ENCODE data around the gene THAP7.

Gene THAP7

DNA sequence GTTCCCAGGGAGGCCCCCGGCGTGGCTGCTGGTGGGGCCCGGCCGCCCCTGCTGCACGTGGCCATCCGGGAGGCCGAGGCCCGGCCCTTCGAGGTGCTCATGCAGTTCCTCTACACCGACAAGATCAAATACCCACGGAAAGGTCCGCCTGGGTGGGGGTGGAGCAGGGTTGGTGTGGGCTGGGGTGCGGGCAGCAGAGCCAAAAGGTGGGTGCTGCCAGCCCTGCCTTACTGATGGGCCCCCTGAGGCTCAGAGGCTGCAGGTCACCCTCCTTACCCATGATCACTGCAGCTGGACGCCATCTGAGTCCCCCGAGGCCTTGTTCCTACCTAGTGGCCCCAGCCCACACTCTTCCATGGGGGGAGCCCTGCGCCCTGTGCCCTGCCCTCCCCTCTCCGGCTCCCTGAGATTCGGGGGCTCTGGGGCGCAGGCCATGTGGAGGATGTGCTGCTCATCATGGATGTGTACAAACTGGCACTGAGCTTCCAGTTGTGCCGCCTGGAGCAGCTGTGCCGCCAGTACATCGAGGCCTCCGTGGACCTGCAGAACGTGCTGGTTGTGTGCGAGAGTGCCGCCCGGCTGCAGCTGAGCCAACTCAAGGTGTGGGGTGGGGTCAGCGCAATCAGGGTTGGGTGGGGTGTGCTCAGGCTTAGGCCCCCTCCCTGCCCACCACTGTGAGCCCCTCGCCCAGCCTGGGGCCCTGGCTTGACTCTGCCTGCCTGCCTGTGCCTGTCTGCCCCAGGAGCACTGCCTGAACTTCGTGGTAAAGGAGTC is 7.6 kb downstream of the THAP7 start:
- DNase-seq: no peak

DNA sequence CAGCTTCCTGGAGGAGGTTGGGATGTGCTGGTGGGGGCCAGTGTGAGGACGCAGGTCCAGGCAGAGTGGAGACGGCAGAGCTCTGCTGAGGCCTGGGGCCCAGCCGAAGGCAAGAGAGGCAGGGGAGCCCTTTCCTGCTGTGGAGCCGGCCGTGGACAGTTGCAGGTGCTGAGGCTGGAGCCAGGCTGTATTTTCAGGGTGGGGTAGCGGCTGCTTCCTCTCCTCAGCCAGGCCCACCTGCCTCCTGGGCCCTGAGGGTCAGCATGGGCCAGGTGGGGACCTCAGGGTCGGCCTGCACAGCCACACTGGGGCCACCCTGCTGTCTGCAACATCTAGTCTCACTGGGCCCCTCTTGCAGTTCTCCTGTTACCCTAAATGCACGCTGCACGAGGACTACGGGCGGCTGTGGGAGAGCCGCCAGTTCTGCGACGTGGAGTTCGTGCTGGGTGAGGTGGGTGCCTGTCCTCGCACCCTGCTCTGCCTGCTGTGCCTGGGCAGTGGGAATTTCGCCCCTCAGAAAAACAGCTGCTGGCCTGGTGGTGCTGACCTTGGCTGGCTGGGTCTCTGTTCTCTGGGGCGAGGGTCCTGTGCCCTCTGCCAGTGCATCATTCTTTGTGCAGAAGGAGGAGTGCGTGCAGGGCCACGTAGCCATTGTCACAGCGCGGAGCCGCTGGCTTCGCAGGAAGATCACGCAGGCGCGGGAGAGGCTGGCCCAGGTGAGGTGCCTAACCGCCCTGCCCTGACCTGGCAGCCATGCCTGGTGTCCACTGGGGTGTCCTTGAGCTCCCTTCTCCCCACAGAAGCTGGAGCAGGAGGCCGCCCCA is 8.4 kb downstream of the THAP7 start:
- DNase-seq: no peak

DNA sequence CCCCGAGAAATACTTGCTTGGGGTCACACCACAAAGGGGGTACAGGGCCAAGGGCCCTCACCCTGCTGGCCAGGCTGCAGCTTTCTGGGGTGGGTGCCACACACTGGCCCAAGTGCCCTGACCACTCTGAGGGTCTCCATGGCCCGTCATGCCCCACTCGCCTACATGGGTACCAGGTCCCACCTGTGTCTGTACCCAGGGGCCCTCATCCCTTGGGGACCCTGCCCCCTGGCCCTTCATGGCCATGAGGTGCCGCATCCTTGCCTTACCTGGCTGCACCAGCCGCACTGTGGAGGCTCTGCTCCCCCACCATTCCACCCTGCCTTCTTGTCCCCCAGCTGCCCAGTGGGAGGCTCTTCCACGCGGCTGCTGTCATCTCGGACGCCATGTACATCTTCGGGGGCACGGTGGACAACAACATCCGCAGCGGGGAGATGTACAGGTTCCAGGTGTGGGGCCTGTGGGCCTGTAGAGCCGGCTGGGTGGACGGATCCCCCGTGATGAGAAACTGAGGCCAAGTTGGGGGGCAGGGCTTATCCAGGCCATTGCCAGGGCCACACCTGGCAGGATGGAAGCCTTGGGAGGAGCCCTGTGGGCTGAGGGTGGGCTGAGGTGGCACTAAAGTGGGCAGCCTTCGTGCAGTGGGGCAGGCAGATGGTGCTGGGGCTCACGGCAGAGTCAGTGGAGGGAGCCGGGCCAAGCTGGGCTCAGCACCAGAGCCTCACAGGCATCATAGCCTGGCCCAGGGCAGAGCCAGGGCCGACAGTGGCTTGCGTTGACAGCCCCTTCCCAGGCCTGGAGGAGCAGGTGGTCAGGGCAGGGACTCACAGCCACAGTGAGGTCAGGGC is 9.2 kb downstream of the THAP7 start:
- no peak for DNase-seq

DNA sequence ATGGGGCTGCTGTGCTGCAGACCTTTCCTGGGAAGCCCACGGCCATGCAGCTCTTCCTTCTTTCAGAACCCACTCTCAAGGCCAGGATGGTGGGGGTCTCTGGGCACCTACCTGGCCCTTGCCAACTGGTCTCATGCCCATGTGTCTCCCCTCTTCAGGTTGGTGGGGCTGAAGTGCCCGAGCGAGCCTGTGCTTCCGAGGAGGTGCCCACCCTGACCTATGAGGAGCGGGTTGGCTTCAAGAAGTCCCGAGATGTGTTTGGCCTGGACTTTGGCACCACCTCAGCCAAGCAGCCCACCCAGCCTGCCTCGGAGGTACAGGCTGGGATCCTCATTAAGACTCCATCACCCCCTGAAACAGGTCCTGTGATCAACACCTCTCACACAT is 9.9 kb downstream of the THAP7 start:
- DNase-seq: no peak

DNA sequence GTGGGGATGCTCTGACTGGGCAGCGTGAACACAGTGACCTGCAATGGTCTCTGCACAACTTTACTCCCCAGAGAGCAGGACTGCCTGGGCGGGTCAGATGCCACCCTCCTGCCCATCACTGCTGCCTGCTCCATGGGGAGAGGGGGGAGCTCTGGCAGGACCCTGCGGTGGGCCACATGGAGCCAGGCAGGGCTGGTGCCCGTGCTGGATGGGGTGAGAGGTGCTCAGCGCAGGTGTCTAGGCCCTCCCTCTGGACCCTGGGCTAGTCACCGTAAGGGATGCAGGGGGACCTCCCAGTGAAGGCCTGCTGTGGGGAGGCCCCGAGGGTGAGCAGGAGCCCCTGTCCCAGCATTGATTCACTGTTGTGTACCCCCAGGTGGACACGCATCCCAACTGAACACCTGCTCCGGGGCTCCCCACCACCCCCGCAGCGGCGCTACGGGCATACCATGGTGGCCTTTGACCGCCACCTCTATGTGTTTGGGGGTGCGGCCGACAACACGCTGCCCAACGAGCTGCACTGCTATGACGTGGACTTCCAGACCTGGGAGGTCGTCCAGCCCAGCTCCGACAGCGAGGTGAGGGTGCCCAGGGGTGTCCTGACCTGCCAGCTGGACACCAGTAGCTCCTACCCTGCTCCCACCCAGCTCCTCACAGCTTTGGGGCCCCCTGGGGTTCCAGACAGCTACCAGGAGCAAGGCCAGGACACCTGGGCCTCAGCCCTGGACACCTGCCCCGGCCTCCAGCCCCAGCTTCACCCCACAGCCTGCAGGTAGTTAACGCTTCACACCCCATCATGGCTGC is 10.5 kb downstream of the THAP7 start:
- DNase-seq: no peak

DNA sequence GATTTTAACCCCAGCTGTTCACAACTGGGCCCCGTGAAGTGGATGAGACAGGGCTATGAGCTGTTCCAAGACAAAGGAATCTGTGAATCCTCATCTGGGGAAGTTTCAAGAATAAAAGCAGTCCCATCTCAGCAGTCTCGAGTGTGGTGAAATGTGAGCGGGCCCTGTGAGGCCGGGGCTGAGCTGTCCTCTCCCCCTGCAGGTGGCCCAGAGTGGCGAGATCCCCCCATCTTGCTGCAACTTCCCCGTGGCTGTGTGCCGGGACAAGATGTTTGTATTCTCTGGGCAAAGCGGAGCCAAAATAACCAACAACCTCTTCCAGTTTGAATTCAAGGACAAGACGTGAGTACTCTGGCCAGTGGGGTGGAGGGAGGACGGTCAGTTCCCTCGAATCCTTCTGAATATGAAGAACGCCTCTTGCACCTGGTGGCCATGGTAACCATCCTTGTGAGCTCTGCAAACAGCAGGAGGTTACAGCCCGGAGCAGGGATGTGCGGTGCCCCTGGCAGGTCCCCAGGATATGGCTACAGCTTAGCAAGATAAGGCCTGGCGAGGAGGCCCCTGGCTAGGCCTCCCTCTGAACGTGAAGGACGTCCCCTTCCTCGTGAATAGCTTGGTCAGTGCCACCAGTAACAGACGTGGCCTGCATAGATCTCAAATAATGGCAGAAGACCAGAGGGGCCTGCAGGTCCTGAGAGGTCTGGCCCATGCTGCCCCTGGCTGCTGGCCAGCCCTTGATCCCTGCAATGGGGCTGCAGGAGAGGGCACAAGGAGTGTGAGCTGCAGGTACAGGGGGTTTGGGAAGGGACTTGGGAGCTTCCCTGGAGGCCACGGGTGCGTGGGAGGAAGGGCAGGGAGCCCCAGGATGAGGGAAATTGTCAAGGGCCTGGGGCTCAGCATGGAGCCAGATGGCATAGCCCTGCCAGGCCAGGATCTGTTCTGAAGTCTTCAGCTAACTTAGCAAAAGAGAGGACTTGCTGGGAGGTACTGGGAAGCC is 11.4 kb downstream of the THAP7 start:
- DNase-seq: no peak

DNA sequence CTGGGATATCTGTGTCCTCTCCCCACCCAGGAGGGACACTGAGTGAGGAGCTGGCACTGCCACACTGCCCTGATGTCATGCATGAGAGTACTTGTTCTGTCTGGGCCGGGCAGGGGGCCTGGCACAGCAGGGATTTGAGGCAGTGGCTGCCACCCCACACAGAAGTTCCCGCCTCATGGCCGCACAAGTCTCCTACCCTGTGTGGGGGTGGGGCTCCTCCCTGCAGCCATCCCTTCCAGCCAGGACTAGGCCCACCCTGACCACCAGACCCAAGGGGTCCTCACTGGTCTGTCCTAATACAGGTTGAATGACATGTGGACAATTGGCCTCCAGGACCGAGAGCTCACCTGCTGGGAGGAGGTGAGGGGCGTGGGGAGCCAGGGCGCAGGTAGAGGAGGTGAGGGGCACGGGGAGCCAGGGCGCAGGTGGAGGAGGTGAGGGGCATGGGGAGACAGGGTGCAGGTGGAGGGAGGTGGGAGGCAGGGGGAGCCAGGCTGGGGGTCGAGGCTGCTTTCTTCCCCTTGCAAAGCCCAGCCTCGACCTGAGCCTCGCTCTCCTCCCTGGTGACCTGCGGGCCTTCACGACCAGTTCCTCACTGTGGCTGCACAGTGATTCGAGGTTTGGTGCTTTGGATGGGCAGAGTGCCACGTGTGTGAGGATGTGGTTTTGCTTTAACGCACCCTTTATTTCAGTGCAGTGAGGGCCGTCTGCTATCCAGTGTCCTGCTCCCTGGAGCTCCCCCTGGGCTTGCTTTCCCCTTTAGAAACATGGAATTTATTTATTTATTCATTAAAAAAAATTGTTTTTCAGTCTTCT is 12.4 kb downstream of the THAP7 start:
- DNase-seq: no peak

DNA sequence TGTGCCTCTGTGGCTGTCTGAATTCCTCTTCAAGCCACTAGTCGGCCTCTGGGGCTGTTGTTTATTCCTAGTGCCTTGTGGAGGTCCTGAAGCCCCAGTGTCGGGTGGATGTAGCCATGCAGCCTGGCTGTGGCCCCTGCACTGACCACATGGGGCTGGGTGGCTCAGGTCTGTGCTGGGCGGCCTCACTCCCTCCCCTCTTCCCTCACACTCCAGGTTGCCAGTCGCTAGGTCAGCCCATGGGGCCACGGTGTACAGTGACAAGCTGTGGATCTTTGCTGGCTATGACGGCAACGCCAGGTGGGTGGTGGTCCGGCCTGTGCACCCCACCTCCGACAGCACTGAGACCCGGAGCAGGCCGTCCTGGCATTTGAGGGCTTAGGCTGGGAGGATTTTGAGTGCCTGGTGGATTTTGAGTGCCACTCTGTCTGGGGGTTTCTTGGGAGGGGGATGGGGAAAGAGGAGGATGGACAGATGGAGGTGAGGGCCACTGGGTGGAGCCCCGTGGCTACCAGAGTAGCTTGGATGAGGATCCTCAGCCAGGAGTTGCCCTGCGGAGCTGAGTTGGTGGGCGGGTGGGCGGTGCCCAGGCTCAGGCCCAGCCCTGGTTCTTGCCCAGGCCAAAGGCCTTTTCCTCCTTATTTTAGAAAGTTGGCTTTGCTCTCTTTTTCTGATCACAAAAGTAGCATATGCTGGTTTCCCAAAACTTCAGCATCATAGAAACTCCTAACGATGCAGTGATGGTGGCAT is 13.2 kb downstream of the THAP7 start:
- DNase-seq: no peak

DNA sequence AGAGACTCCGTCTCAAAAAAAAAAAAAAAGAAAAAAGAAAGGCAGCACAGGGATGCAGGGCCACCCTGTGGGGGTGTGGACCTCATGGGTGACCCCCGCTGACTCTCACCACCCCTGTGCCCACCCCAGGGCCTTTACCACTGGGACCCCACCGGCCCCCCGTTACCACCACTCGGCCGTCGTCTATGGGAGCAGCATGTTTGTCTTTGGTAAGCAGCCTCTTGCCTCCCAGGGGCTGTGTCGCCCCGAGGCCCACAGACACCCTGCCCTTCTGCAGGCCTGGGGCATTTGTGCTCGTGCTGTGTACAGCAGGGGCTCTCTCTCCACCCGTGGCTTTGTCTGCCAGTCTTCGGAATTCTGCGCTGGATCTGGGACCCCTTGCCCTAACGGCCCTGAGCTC is 14.5 kb downstream of the THAP7 start:
- DNase-seq: no peak

DNA sequence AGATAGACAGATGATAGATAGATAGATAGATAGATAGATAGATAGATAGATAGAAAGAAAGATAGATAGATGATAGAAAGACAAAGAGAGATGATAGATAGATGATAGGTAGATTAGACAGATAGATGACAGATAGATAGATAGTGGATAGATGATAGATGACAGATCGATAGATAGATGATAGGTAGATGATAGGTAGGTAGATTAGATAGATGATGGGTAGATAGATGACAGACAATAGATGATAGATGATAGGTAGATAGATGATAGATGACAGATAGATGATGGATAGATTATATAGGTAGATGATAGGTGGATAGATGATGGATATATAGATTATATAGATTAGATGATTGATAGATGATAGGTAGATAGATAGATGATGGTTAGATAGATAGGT is 15.6 kb downstream of the THAP7 start:
- DNase-seq: no peak

DNA sequence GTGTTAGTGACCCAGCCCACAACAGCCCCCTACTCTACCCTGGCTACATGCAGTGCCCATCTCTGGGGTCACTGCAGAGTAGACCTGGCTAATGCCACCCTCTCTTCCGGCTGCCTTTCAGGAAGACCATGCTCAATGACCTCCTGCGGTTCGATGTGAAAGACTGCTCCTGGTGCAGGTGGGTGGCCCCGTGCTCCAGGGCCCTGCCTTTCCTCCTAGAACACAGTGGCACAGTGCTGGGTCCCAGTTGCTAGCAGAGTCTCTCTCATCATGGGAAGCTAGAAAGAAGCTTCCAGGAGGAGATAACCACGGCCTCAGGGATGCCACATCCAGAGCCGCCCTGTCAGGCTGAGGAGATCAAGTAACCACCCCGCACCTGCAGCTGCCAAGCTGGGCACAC is 16.2 kb downstream of the THAP7 start:
- DNase-seq: no peak

DNA sequence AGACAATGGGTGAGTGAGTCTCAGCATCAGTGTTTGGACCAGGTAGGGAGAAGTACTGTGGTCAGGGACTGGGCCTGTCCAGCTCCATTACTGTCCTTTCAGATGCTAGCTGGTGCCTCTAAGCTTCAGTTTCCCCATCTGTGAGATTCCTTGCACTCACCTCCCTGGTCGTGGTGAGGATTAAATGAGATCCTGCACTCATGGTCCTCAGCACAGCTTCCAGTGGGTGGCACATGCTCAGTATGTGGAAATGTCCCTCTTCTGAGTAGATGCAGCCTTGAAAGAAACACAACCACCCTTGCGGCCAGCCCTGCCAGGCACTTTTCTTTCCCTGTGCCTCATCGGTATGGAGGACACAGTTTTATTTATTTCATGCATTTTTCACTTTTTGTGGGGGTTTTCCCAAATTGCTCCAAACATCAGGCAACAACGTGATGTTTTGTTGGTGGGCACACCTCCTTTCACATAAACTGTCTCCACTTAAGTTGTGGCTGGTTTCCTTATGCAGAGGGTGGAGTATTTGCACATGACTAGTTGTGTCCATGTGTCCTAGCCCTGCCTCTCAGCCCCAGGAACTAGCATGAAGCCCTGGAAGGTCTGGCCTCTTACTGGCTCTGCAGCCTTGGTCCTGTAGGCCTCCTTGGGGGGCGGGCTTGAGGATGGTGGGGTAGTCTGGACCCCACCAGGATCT is 18.7 kb downstream of the THAP7 start:
- DNase-seq: no peak

DNA sequence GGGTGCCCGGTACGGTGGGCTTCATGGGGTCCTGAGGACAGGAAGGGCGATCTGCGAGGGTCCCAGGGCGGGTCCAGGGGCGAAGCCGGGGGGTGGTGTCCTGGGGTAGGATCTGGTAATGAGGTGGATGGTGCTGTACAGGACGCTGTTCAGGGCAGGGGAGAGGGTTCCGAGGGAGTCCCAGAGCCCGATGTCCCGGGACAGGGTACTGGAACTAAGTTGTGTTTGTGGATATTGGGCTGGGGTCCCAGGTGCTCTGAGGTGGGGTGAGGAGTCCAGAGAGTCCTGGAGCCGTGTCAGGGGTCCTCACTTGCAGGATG is 19.4 kb downstream of the THAP7 start:
- no peak for DNase-seq

DNA sequence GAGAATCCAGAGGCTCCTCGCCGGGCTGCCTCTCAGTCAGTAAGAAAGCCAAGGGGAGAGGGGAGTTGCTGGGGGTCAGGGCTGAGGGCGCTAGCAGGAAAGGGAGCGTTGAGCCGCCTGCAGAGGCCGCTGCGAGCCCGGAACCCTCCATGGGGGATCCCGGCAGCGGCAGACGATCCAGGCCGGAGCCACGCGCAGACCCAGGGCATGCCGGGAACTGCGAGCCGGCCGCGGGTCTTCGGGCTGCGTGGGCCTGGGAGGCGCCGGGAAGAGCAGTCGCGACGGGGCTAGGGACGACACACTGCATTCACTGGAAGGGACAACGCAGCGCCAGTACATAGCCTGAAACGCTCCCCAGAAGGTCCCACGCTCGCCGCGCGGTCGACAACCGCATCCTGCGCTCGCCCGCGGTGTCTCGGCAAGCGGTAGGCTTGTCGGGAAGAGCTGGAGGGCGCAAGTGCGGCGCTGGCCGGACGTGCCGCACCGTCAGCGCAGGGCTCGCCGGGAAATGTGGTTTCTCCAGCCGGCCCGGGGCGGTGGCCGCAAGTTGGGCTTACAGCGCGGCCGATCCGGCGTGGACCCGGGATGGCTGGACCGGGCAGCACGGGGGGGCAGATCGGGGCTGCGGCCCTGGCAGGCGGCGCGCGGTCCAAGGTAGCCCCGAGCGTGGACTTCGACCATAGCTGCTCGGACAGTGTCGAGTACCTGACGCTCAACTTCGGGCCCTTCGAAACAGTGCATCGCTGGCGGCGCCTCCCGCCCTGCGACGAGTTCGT is 19.9 kb downstream of the THAP7 start, which contains the start of gene LZTR1:
LZTR1 (plus strand) TSS at position 511 of the 776 bp plus-strand sequence; CDS start at position 586, 75 bp downstream.
- peak; percentile 53 to 96 (median 86) for DNase-seq

DNA sequence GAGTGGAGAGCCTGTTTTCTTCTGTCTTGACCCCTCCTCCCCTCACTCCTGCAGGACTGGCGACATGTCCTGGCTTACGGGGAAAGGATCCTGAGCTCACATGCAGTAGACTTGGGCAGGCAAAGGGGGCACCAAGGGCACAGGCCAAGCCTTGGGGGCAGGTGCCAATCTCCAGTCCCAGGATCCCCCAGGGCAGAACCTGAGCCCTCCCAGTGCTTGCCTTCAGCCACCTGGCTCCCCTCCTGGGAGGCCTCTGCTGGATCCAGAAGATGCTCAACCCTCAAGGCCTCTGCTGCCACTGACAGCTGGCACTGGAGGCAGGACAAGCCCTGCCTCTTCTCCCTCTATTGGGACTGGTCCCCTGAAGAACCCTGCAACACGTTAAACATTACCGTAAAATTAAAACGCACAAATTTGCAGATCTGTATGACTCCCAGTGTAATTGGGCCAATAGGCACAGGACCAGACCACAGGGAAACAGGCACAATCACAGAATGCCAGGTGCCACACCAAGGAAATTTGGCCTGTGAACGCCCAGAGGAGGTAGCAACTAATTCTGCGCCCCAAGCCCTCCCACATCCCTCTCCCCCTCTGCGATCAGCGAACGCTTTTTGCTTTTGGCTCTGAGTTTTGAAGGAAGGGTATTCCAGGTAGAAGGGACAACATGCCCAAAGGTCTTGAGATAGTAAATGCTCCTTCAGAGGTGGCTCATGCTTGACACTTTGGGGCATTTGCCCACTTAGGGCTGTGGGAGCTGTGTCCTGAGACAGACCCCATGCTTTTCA is 20.8 kb downstream of the THAP7 start:
- DNase-seq: no peak

DNA sequence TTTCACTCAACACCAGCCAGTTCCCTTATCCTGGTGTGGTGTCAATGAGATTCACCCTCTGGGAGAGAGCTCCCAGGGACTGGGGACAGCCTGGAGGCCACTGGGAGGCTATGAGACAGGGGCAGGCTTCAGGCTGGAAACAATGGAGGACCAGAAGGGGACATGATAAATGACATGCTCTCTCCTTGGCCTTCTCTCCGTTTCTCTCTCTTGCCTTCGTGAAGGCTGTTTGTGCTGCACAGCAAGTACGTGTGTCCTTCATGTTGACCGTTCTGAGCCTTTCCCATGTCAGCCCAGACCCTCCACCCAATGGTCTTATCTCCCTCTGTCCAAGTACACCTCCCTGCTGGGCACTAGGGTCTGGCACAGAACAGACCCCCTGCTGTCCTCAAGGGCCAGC is 21.4 kb downstream of the THAP7 start:
- no peak for DNase-seq
